ENCODE measurements around the gene MTMR6. TPM values are rescaled to one million over a fixed set of nuclear protein-coding genes. Genes with fewer than 3 reads are reported as not detected.
A peak's percentile ranks its signal among the peaks of the same experiment; 100 is the strongest.

Gene MTMR6
- total RNA-seq, 2 donors from 2014 or later, result 13.8 to 28.9 TPM

DNA sequence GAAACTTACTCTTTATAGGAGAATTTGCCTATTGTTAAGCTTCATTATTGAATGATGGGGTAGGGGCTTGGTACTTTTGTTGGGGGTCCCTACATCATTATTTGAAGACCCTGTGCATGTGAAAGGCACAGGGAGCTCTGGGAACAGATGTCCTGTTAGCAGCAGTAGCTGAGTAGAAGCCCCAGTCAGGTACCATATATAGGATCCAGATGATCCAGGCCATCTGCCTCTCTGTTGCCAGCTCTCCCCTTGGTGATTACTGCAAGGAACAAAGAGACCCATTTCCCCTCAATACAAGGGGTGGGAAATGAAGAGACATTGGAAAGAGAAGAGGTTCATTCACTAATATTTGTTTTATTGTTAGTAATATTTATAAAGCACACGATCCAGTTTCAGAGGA, 4.4 kb upstream of the MTMR6 start:
- Histone ChIP-seq H3K36me3 (no peaks in the 10 kb centered on the region), H3K4me1 (ENCODE audit: control insufficient read depth in 1 of 2, low read depth in 2 of 2) (peaks cover 0 to 4% of the 10 kb centered on the region in 2 donors), H3K9me3 (no peaks in the 10 kb centered on the region), H3K4me3 (no peak overlapping the region), H3K27ac (no peak overlapping the region), H3K27me3 (replicated peaks; ENCODE audit: insufficient read depth) (no peaks in the 10 kb centered on the region)
- DNase-seq (ENCODE audit: low spot score) (no peak), ATAC-seq (ENCODE audit: insufficient number of reproducible peaks, low FRiP score, low read depth) (no peak)
- TF ChIP-seq, protein P1, sequence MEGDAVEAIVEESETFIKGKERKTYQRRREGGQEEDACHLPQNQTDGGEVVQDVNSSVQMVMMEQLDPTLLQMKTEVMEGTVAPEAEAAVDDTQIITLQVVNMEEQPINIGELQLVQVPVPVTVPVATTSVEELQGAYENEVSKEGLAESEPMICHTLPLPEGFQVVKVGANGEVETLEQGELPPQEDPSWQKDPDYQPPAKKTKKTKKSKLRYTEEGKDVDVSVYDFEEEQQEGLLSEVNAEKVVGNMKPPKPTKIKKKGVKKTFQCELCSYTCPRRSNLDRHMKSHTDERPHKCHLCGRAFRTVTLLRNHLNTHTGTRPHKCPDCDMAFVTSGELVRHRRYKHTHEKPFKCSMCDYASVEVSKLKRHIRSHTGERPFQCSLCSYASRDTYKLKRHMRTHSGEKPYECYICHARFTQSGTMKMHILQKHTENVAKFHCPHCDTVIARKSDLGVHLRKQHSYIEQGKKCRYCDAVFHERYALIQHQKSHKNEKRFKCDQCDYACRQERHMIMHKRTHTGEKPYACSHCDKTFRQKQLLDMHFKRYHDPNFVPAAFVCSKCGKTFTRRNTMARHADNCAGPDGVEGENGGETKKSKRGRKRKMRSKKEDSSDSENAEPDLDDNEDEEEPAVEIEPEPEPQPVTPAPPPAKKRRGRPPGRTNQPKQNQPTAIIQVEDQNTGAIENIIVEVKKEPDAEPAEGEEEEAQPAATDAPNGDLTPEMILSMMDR (IDR thresholded peaks at IDR 0.05), result no peak

DNA sequence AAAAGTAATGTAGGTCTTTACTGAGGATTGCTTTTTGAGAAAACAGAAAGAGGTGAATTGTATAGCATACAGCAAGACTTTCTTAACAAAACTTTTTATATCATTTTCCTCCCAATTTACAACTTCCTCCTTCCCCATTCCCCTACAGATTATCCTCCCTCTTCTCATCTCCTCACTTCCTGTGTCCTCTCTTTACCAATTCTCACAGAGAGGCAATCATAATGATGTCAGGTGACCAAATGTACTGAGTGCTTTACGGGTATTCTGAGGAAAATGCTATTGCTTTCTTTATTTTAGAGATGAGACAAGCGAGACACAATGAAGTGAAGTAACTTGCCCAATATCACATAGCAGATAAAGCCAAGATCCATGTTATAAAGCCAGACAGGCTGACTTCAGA, 1.7 kb upstream of the MTMR6 start:
- Histone ChIP-seq H3K9me3 (no peaks in the 10 kb centered on the region), H3K4me3 (no peak overlapping the region), H3K27ac (no peak overlapping the region), H3K27me3 (replicated peaks; ENCODE audit: insufficient read depth) (no peaks in the 10 kb centered on the region), H3K36me3 (no peaks in the 10 kb centered on the region), H3K4me1 (ENCODE audit: control insufficient read depth in 1 of 2, low read depth in 2 of 2) (peaks cover 10 to 22% of the 10 kb centered on the region in 2 donors)
- DNase-seq (ENCODE audit: low spot score) (no peak), ATAC-seq (ENCODE audit: insufficient number of reproducible peaks, low FRiP score, low read depth) (no peak)
- TF ChIP-seq, protein P1 (IDR thresholded peaks at IDR 0.05), result no peak

DNA sequence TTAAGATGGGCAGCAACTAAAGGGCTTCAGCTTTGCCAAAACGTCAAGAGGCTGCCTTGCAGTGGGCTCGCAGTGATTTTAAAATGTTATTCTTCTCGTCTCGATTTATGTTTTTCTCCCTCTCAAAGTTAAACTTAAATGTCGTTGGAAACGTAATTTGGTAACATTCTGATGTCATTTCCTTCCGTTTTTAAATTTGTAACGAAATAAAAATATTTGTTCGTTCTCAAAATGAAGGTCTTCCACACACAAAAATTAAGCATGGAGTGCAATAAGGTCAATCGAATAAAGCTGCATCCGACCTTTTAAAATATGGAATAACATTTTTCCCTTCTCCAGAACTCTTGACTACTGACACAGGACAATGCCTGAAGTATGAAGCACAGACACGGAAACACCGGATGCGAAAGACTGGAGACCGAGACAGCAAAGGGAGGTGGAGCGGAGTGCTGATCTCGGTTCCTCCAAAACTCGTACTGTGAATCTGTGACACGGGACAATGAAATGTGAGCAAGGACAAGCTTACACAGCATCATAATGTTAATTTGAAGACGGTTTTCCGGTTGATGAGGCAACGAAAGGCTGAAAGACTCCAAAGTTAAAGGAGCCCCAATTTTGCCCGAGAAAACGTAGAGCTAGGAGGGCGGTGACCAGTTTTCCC, 850 bp downstream of the MTMR6 start:
- no peaks in the 10 kb centered on the region for H3K27me3 ChIP-seq (replicated peaks; ENCODE audit: insufficient read depth)
- DNase-seq (ENCODE audit: low spot score) (no peak), ATAC-seq (ENCODE audit: insufficient number of reproducible peaks, low FRiP score, low read depth) (no peak)
- no peaks in the 10 kb centered on the region for H3K36me3 ChIP-seq
- peak overlapping the region; percentile 85 to 92 for H3K27ac ChIP-seq
- peak overlapping the region; percentile 87 for H3K4me3 ChIP-seq
- H3K4me1 ChIP-seq (ENCODE audit: control insufficient read depth in 1 of 2, low read depth in 2 of 2), result peaks cover 10 to 22% of the 10 kb centered on the region in 2 donors
- TF ChIP-seq, protein P1 (IDR thresholded peaks at IDR 0.05), result no peak
- no peaks in the 10 kb centered on the region for H3K9me3 ChIP-seq

DNA sequence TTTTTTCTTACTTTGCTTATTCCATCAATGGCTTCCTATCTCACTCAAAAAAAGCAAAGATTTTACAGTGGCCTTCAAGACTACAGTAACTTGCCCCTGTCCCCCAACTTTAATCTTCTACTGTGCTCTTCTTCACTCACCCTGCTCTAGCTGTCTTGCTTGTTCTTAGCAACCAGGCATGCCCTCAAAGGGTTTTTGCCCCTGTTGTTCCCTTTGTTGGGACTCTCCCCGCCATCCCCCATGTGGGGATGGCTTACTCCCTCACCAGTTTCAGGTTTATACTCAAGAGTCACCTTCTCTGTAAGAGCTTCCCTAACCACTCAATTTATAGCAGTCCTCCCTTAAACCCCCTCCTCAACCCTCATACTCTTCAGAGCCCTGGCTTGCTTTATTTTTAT, 5.4 kb downstream of the MTMR6 start:
- peaks cover 10 to 19% of the 10 kb centered on the region in 2 donors for H3K4me1 ChIP-seq (ENCODE audit: control insufficient read depth in 1 of 2, low read depth in 2 of 2)
- H3K27me3 ChIP-seq (replicated peaks; ENCODE audit: insufficient read depth), result no peaks in the 10 kb centered on the region
- H3K4me3 ChIP-seq, result no peak overlapping the region
- no peak overlapping the region for H3K27ac ChIP-seq
- DNase-seq (ENCODE audit: low spot score), result no peak
- ATAC-seq (ENCODE audit: insufficient number of reproducible peaks, low FRiP score, low read depth), result no peak
- TF ChIP-seq, protein P1 (IDR thresholded peaks at IDR 0.05), result no peak
- H3K36me3 ChIP-seq, result no peaks in the 10 kb centered on the region
- no peaks in the 10 kb centered on the region for H3K9me3 ChIP-seq

- TF ChIP-seq, protein P1 (IDR thresholded peaks at IDR 0.05), result no peak
- Histone ChIP-seq H3K4me1 (ENCODE audit: control insufficient read depth in 1 of 2, low read depth in 2 of 2) (peaks cover 10 to 19% of the 10 kb centered on the region in 2 donors), H3K9me3 (no peaks in the 10 kb centered on the region), H3K27ac (no peak overlapping the region), H3K36me3 (no peaks in the 10 kb centered on the region), H3K4me3 (no peak overlapping the region), H3K27me3 (replicated peaks; ENCODE audit: insufficient read depth) (no peaks in the 10 kb centered on the region)
- no peak for DNase-seq (ENCODE audit: low spot score)
- ATAC-seq (ENCODE audit: insufficient number of reproducible peaks, low FRiP score, low read depth), result no peak
Measured at GRCh38 chr13:25281193-25281934, 5.9 kb downstream of the MTMR6 start.

All from thoracic aorta (tissue), 2 donors.